ENCODE measurements around the gene OLFM2. TPM values are rescaled to one million over a fixed set of nuclear protein-coding genes. Genes with fewer than 3 reads are reported as not detected.

The OLFM2 gene
- total RNA-seq, 1 experiment from 2014 or later = 3.4 TPM

DNA sequence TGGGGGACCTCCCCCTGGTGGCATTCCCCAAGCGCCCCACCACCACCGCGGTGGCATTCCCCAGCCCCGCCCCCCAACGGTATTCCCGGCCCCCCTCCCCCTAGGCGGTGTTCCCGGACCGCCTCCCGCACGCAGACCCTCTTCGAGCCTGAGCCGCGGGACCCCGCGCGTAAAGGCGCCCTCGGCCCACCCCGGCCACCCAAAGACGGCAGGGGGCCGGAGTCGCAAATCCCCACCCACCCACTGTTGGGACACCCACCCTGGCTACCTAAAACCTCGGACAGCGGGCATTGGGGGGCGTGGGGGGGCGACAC lies 22.4 kb downstream of the OLFM2 start:
- Histone ChIP-seq H3K4me1 (replicated peaks; ENCODE audit: insufficient read depth) (no peaks in the 10 kb centered on the region), H4K20me1 (ENCODE audit: insufficient read depth) (no peaks in the 10 kb centered on the region), H3F3A (ENCODE audit: insufficient read depth, low read depth) (peaks cover 15% of the 10 kb centered on the region; the same call in 1 of the 2 replicates), H3K9me3 (ENCODE audit: insufficient read depth, low read depth) (no peaks in the 10 kb centered on the region), H3K9me2 (ENCODE audit: insufficient read depth) (no peaks in the 10 kb centered on the region), H3K4me3 (peak overlapping the region; percentile 68), H2AFZ (peak overlapping the region; percentile 94), H3K27me3 (ENCODE audit: insufficient read depth, low read depth) (peaks cover 3% of the 10 kb centered on the region; the same call in 1 of the 2 replicates), H3K36me3 (ENCODE audit: low read depth) (no peaks in the 10 kb centered on the region), H3K79me2 (ENCODE audit: low read depth) (no peaks in the 10 kb centered on the region), H3K4me2 (peak overlapping the region; percentile 99), H3K27ac (no peak overlapping the region)
- CTCF ChIA-PET = no interaction called here
- TF ChIP-seq, protein P1, sequence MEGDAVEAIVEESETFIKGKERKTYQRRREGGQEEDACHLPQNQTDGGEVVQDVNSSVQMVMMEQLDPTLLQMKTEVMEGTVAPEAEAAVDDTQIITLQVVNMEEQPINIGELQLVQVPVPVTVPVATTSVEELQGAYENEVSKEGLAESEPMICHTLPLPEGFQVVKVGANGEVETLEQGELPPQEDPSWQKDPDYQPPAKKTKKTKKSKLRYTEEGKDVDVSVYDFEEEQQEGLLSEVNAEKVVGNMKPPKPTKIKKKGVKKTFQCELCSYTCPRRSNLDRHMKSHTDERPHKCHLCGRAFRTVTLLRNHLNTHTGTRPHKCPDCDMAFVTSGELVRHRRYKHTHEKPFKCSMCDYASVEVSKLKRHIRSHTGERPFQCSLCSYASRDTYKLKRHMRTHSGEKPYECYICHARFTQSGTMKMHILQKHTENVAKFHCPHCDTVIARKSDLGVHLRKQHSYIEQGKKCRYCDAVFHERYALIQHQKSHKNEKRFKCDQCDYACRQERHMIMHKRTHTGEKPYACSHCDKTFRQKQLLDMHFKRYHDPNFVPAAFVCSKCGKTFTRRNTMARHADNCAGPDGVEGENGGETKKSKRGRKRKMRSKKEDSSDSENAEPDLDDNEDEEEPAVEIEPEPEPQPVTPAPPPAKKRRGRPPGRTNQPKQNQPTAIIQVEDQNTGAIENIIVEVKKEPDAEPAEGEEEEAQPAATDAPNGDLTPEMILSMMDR (conservative IDR thresholded peaks at IDR 0.05) = no peak
- TF ChIP-seq EZH2 (IDR thresholded peaks at IDR 0.05; ENCODE audit: low read depth) = no peak
- no peak for DNase-seq
- intact Hi-C loops (cut with micrococcal nuclease; ENCODE audit: unreplicated experiment) = loop anchor here (2.0 to 10.0 kb wide), 3 partner anchors 67 to 327 kb away; partner anchors contain the start of gene ZNF561
- POLR2A ChIA-PET (ENCODE audit: unreplicated experiment) = no interaction called here
- no TSS peak for BruUV-seq (replicated peaks)

- TF ChIP-seq, protein P1 (conservative IDR thresholded peaks at IDR 0.05) = no peak
- TF ChIP-seq EZH2 (IDR thresholded peaks at IDR 0.05; ENCODE audit: low read depth) = no peak
- H3K36me3 ChIP-seq (ENCODE audit: low read depth) = no peaks in the 10 kb centered on the region
- no peak overlapping the region for H3K4me3 ChIP-seq
- ChIA-PET CTCF (interaction anchor here (0.6 kb wide), 1 partner anchor 69 kb away, joined by 3 read pairs; no protein-coding TSS in a partner anchor), POLR2A (ENCODE audit: unreplicated experiment) (no interaction called here)
- BruUV-seq (replicated peaks) = no TSS peak
- no peaks in the 10 kb centered on the region for H4K20me1 ChIP-seq (ENCODE audit: insufficient read depth)
- H3K4me2 ChIP-seq = no peak overlapping the region
- no peak overlapping the region for H3K27ac ChIP-seq
- peaks cover 15% of the 10 kb centered on the region; the same call in 1 of the 2 replicates for H3F3A ChIP-seq (ENCODE audit: insufficient read depth, low read depth)
- no peak overlapping the region for H2AFZ ChIP-seq
- H3K79me2 ChIP-seq (ENCODE audit: low read depth) = no peaks in the 10 kb centered on the region
- peak in 1 of 2 experiments; percentile 22 for DNase-seq
- no peaks in the 10 kb centered on the region for H3K9me2 ChIP-seq (ENCODE audit: insufficient read depth)
- H3K9me3 ChIP-seq (ENCODE audit: insufficient read depth, low read depth) = no peaks in the 10 kb centered on the region
- peaks cover 4% of the 10 kb centered on the region; the same call in 1 of the 2 replicates for H3K27me3 ChIP-seq (ENCODE audit: insufficient read depth, low read depth)
- intact Hi-C loops (cut with micrococcal nuclease; ENCODE audit: unreplicated experiment) = loop anchor here (5.0 to 10.0 kb wide), 2 partner anchors 66 to 289 kb away; partner anchors contain the start of gene ZNF561
- H3K4me1 ChIP-seq (replicated peaks; ENCODE audit: insufficient read depth) = no peaks in the 10 kb centered on the region
Observed at GRCh38 chr19:9913237-9914000, 22.9 kb downstream of the OLFM2 start.

DNA sequence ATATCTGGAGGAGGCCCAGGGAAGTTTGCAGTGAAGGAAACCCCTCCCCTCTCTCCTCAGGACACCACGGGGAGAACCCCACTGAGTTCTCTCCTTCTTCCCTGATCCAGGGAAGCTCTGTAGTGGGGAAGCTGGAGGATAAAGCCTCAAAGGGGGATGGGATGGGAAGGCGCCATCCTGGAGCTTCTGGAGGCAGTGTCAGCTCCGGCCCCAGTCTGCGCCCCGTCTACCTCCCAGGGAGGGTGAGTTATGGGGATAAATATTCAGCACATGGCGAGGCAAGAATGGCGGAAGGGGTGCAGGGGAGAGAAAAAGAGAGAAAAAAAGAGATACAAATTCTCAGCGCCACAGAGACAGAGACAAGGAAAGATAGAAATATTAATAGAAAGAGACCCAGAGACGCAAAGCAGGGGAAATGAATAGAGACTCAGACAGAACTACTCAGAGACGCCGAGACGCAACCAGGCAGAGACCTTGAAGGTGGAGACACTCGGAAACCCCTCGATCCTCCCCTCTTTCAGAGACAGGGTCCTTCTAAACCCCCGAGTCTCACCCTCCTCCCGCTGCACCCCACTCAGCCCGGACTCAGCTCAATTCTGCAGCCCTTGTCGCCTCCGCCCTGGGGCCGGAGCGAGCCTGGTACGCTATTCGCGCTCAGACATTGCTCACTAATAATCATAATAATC lies 23.6 kb downstream of the OLFM2 start:
- CTCF ChIA-PET = interaction anchor here (0.6 kb wide), 1 partner anchor 68 kb away, joined by 3 read pairs; no protein-coding TSS in a partner anchor
- no peaks in the 10 kb centered on the region for H3K36me3 ChIP-seq (ENCODE audit: low read depth)

More for the DNA sequence above, 23.6 kb downstream of the OLFM2 start:
- Histone ChIP-seq H4K20me1 (ENCODE audit: insufficient read depth) (no peaks in the 10 kb centered on the region), H3K4me2 (no peak overlapping the region), H3K4me3 (no peak overlapping the region), H3F3A (ENCODE audit: insufficient read depth, low read depth) (peaks cover 15% of the 10 kb centered on the region; the same call in 1 of the 2 replicates), H3K9me3 (ENCODE audit: insufficient read depth, low read depth) (no peaks in the 10 kb centered on the region), H3K79me2 (ENCODE audit: low read depth) (no peaks in the 10 kb centered on the region), H3K9me2 (ENCODE audit: insufficient read depth) (no peaks in the 10 kb centered on the region), H2AFZ (no peak overlapping the region), H3K27me3 (ENCODE audit: insufficient read depth, low read depth) (peaks cover 4% of the 10 kb centered on the region; the same call in 1 of the 2 replicates), H3K27ac (no peak overlapping the region), H3K4me1 (replicated peaks; ENCODE audit: insufficient read depth) (no peaks in the 10 kb centered on the region)
- no peak for TF ChIP-seq EZH2 (IDR thresholded peaks at IDR 0.05; ENCODE audit: low read depth)
- TF ChIP-seq, protein P1 (conservative IDR thresholded peaks at IDR 0.05) = no peak
- DNase-seq = no peak
- POLR2A ChIA-PET (ENCODE audit: unreplicated experiment) = no interaction called here
- intact Hi-C loops (cut with micrococcal nuclease; ENCODE audit: unreplicated experiment) = loop anchor here (5.0 to 10.0 kb wide), 2 partner anchors 65 to 288 kb away; partner anchors contain the start of gene ZNF561
- TSS peak; percentile 45 for BruUV-seq (replicated peaks)
